Measurements from ENCODE around the gene KIFBP.

KIFBP gene

GRCh38 chr10:69018613-69019012 is 30.0 kb downstream of the KIFBP start:
- no peak overlapping the region for H3K4me2 ChIP-seq (ENCODE audit: low read depth, low read length, poor library complexity, severe bottlenecking)
- no peak overlapping the region for H3K4me3 ChIP-seq (ENCODE audit: insufficient read depth, low read length, poor library complexity, severe bottlenecking)
- H3K9me2 ChIP-seq (replicated peaks; ENCODE audit: insufficient read depth, low read length), result no peaks in the 10 kb centered on the region
- no peaks in the 10 kb centered on the region for H3K79me2 ChIP-seq (ENCODE audit: insufficient read depth, low read length)
- H3F3A ChIP-seq (ENCODE audit: insufficient read depth), result no peaks in the 10 kb centered on the region
- no peak overlapping the region for H2AFZ ChIP-seq (ENCODE audit: low read depth, low read length, severe bottlenecking)
- no peak overlapping the region for H3K9ac ChIP-seq (ENCODE audit: low read length)
- TF ChIP-seq CTCF (IDR thresholded peaks at IDR 0.05; ENCODE audit: insufficient read depth, low read length, poor library complexity, severe bottlenecking) (no peak), EZH2phosphoT487 (conservative IDR thresholded peaks at IDR 0.05; ENCODE audit: low read length) (no peak)
- no peaks in the 10 kb centered on the region for H3K27me3 ChIP-seq (ENCODE audit: low read length)
- H4K20me1 ChIP-seq (ENCODE audit: low read depth, low read length), result no peaks in the 10 kb centered on the region
- no peaks in the 10 kb centered on the region for H3K36me3 ChIP-seq (ENCODE audit: low read length)
- no peak overlapping the region for H3K27ac ChIP-seq (ENCODE audit: low read depth, low read length)
- no peaks in the 10 kb centered on the region for H3K9me3 ChIP-seq (ENCODE audit: insufficient read depth, low read length)

DNA sequence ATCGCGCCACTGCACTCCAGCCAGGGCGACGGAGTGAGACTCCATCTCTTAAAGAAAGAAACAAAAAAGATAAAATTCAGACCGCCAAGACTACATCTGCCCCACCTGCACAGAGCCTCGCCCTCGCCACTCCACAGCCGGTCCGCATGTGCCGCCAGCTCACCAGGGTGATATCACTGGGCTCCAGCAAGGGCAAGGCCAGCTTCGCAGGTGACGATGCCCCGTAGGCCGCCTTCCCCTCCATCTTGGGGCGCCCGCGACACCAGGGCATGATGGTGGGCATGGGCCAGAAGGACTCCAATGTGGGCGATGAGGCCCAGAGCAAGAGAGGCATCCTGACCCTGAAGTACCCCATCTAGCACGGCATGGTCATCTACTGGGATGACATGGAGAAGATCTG is 34.0 kb downstream of the KIFBP start:
- TF ChIP-seq CTCF (IDR thresholded peaks at IDR 0.05; ENCODE audit: insufficient read depth, low read length, poor library complexity, severe bottlenecking), result no peak
- no peak for TF ChIP-seq EZH2phosphoT487 (conservative IDR thresholded peaks at IDR 0.05; ENCODE audit: low read length)
- no peaks in the 10 kb centered on the region for H4K20me1 ChIP-seq (ENCODE audit: low read depth, low read length)
- H3K9ac ChIP-seq (ENCODE audit: low read length), result no peak overlapping the region
- H3F3A ChIP-seq (ENCODE audit: insufficient read depth), result no peaks in the 10 kb centered on the region
- H3K4me3 ChIP-seq (ENCODE audit: insufficient read depth, low read length, poor library complexity, severe bottlenecking), result no peak overlapping the region
- no peaks in the 10 kb centered on the region for H3K27me3 ChIP-seq (ENCODE audit: low read length)
- no peak overlapping the region for H2AFZ ChIP-seq (ENCODE audit: low read depth, low read length, severe bottlenecking)
- H3K9me2 ChIP-seq (replicated peaks; ENCODE audit: insufficient read depth, low read length), result no peaks in the 10 kb centered on the region
- no peaks in the 10 kb centered on the region for H3K79me2 ChIP-seq (ENCODE audit: insufficient read depth, low read length)
- no peak overlapping the region for H3K4me2 ChIP-seq (ENCODE audit: low read depth, low read length, poor library complexity, severe bottlenecking)
- no peak overlapping the region for H3K27ac ChIP-seq (ENCODE audit: low read depth, low read length)
- no peaks in the 10 kb centered on the region for H3K9me3 ChIP-seq (ENCODE audit: insufficient read depth, low read length)
- no peaks in the 10 kb centered on the region for H3K36me3 ChIP-seq (ENCODE audit: low read length)

- H3K4me3 ChIP-seq (ENCODE audit: insufficient read depth, low read length, poor library complexity, severe bottlenecking), result no peak overlapping the region
- H3K9ac ChIP-seq (ENCODE audit: low read length), result no peak overlapping the region
- H4K20me1 ChIP-seq (ENCODE audit: low read depth, low read length), result no peaks in the 10 kb centered on the region
- no peaks in the 10 kb centered on the region for H3K36me3 ChIP-seq (ENCODE audit: low read length)
- H3K79me2 ChIP-seq (ENCODE audit: insufficient read depth, low read length), result no peaks in the 10 kb centered on the region
- no peaks in the 10 kb centered on the region for H3K27me3 ChIP-seq (ENCODE audit: low read length)
- no peaks in the 10 kb centered on the region for H3F3A ChIP-seq (ENCODE audit: insufficient read depth)
- TF ChIP-seq CTCF (IDR thresholded peaks at IDR 0.05; ENCODE audit: insufficient read depth, low read length, poor library complexity, severe bottlenecking), result no peak
- no peak for TF ChIP-seq EZH2phosphoT487 (conservative IDR thresholded peaks at IDR 0.05; ENCODE audit: low read length)
- H3K9me3 ChIP-seq (ENCODE audit: insufficient read depth, low read length), result no peaks in the 10 kb centered on the region; the same call in 1 of the 2 replicates
- H3K4me2 ChIP-seq (ENCODE audit: low read depth, low read length, poor library complexity, severe bottlenecking), result no peak overlapping the region
- H3K27ac ChIP-seq (ENCODE audit: low read depth, low read length), result no peak overlapping the region
- H3K9me2 ChIP-seq (replicated peaks; ENCODE audit: insufficient read depth, low read length), result no peaks in the 10 kb centered on the region
- H2AFZ ChIP-seq (ENCODE audit: low read depth, low read length, severe bottlenecking), result no peak overlapping the region
Measured at GRCh38 chr10:69025370-69025896, 36.8 kb downstream of the KIFBP start.
